Chondrocyte (in vitro differentiated cells): ENCODE data around the gene BBX. TPM values are rescaled to one million over a fixed set of nuclear protein-coding genes. Genes with fewer than 3 reads are reported as not detected.

Experiments used
- DNase-seq: peaks from one replicate; pipeline ENCODE4 v3.0.0; 2021; ENCODE audit warnings: mixed read lengths, low spot score
- H3K27ac Mint-ChIP-seq: one replicate; pipeline ENCODE4 v1.8.0; 2021; ENCODE audit warnings: mild to moderate bottlenecking, moderate library complexity, mixed read lengths; ENCODE audit not compliant: unreplicated experiment
- H3K27me3 Mint-ChIP-seq: 2 replicates; pipeline ENCODE4 v1.8.0; 2021; ENCODE audit warnings: low read depth, mixed read lengths
- H3K36me3 Mint-ChIP-seq: 2 replicates; pipeline ENCODE4 v1.8.0; 2021; ENCODE audit warnings: low read depth, mixed read lengths
- H3K4me1 Mint-ChIP-seq: 2 replicates; pipeline ENCODE4 v1.8.0; 2021; ENCODE audit warnings: low read depth, mild to moderate bottlenecking, mixed read lengths
- H3K4me3 Mint-ChIP-seq: one replicate; pipeline ENCODE4 v1.8.0; 2021; ENCODE audit warnings: mild to moderate bottlenecking, moderate library complexity, mixed read lengths; ENCODE audit not compliant: unreplicated experiment
- H3K9me3 Mint-ChIP-seq: 2 replicates; pipeline ENCODE4 v1.8.0; 2021; ENCODE audit warnings: low read depth, mixed read lengths
- CTCF ChIP-seq: fragments of 200-600 bp; sonication (generic); IDR thresholded peaks from 2 replicates; pipeline ENCODE4 v1.5.0; 2021; ENCODE audit warnings: antibody characterized with exemption, mild to moderate bottlenecking, moderate library complexity
- total RNA-seq: library from RNA; stranded (reverse); gene quantifications from 3 replicates; pipeline ENCODE4 v1.2.1, GENCODE V29; 2021

Gene BBX
- total RNA-seq, 1 donor from 2014 or later = 69.6 TPM

- Mint-ChIP-seq H3K27ac (no peak overlapping the region), H3K4me1 (peaks cover 23% of the 10 kb centered on the region), H3K27me3 (no peaks in the 10 kb centered on the region), H3K4me3 (no peak overlapping the region), H3K36me3 (no peaks in the 10 kb centered on the region), H3K9me3 (no peaks in the 10 kb centered on the region)
- peak; percentile 48 for TF ChIP-seq CTCF
- DNase-seq = no peak
Measured at GRCh38 chr3:107643038-107643883, 120.5 kb downstream of the BBX start.

GRCh38 chr3:107644631-107645030 is 121.9 kb downstream of the BBX start:
- Mint-ChIP-seq H3K4me1 (peaks cover 23% of the 10 kb centered on the region), H3K4me3 (no peak overlapping the region)

GRCh38 chr3:107650788-107651187 is 128.0 kb downstream of the BBX start:
- Mint-ChIP-seq H3K27me3 (no peaks in the 10 kb centered on the region), H3K36me3 (peaks cover 7% of the 10 kb centered on the region), H3K4me3 (no peak overlapping the region), H3K9me3 (no peaks in the 10 kb centered on the region), H3K27ac (no peak overlapping the region), H3K4me1 (no peaks in the 10 kb centered on the region)
- no peak for TF ChIP-seq CTCF
- no peak for DNase-seq

More at GRCh38 chr3:107644631-107645030, 121.9 kb downstream of the BBX start:
- no peak for TF ChIP-seq CTCF
- no peaks in the 10 kb centered on the region for H3K9me3 Mint-ChIP-seq
- H3K27me3 Mint-ChIP-seq = no peaks in the 10 kb centered on the region
- peaks cover 7% of the 10 kb centered on the region for H3K36me3 Mint-ChIP-seq
- peak overlapping the region; percentile 63 for H3K27ac Mint-ChIP-seq
- DNase-seq = no peak

GRCh38 chr3:107651782-107652181 is 129.0 kb downstream of the BBX start:
- no peak overlapping the region for H3K4me3 Mint-ChIP-seq
- H3K27ac Mint-ChIP-seq = no peak overlapping the region
- H3K36me3 Mint-ChIP-seq = peaks cover 7% of the 10 kb centered on the region
- H3K4me1 Mint-ChIP-seq = no peaks in the 10 kb centered on the region
- DNase-seq = no peak
- H3K27me3 Mint-ChIP-seq = no peaks in the 10 kb centered on the region
- no peak for TF ChIP-seq CTCF
- H3K9me3 Mint-ChIP-seq = no peaks in the 10 kb centered on the region

- Mint-ChIP-seq H3K36me3 (peaks cover 3% of the 10 kb centered on the region), H3K4me1 (peaks cover 12% of the 10 kb centered on the region), H3K9me3 (no peaks in the 10 kb centered on the region), H3K27me3 (no peaks in the 10 kb centered on the region), H3K4me3 (no peak overlapping the region), H3K27ac (no peak overlapping the region)
- no peak for TF ChIP-seq CTCF
- no peak for DNase-seq
Measured at GRCh38 chr3:107654218-107654617, 131.5 kb downstream of the BBX start.
